Rectal smooth muscle tissue (tissue), 1 donor: ENCODE results near the gene TSPOAP1.

Source experiments
- H3K27ac ChIP-seq: one replicate; pipeline ENCODE4 v1.7.0; 2013; ENCODE audit warnings: low read depth, low read length, inconsistent platforms
- H3K27me3 ChIP-seq: one replicate; pipeline ENCODE4 v1.7.0; 2013; ENCODE audit warnings: low read length; ENCODE audit not compliant: control insufficient read depth, insufficient read depth
- H3K36me3 ChIP-seq: one replicate; pipeline ENCODE4 v1.7.0; 2013; ENCODE audit warnings: low read length; ENCODE audit not compliant: control insufficient read depth, insufficient read depth
- H3K4me1 ChIP-seq: one replicate; pipeline ENCODE4 v1.7.0; 2013; ENCODE audit warnings: low read length; ENCODE audit not compliant: control insufficient read depth, insufficient read depth
- H3K4me3 ChIP-seq: one replicate; pipeline ENCODE4 v1.7.0; 2013; ENCODE audit warnings: low read length
- H3K9ac ChIP-seq: one replicate; pipeline ENCODE4 v1.7.0; 2013; ENCODE audit warnings: low read length

The TSPOAP1 gene

GRCh38 chr17:58320570-58321323, 7.8 kb downstream of the TSPOAP1 start:
- H3K27ac ChIP-seq, result no peak overlapping the region
- no peak overlapping the region for H3K4me3 ChIP-seq
- peaks cover 2% of the 10 kb centered on the region for H3K27me3 ChIP-seq
- H3K9ac ChIP-seq, result no peak overlapping the region
- H3K4me1 ChIP-seq, result peaks cover 8% of the 10 kb centered on the region
- H3K36me3 ChIP-seq, result no peaks in the 10 kb centered on the region

GRCh38 chr17:58320163-58320558, 8.4 kb downstream of the TSPOAP1 start:
- Histone ChIP-seq H3K4me3 (no peak overlapping the region), H3K4me1 (peaks cover 8% of the 10 kb centered on the region), H3K27ac (no peak overlapping the region), H3K9ac (no peak overlapping the region), H3K27me3 (peaks cover 2% of the 10 kb centered on the region), H3K36me3 (no peaks in the 10 kb centered on the region)

GRCh38 chr17:58319173-58320162, 9.1 kb downstream of the TSPOAP1 start:
- Histone ChIP-seq H3K36me3 (no peaks in the 10 kb centered on the region), H3K27me3 (peaks cover under 1% of the 10 kb centered on the region), H3K27ac (no peak overlapping the region), H3K4me3 (no peak overlapping the region), H3K9ac (no peak overlapping the region), H3K4me1 (peaks cover 4% of the 10 kb centered on the region)

GRCh38 chr17:58318627-58319172, 9.9 kb downstream of the TSPOAP1 start:
- no peaks in the 10 kb centered on the region for H3K27me3 ChIP-seq
- no peak overlapping the region for H3K4me3 ChIP-seq
- H3K27ac ChIP-seq, result no peak overlapping the region

GRCh38 chr17:58318065-58318481, 10.5 kb downstream of the TSPOAP1 start:
- H3K36me3 ChIP-seq, result no peaks in the 10 kb centered on the region
- H3K27ac ChIP-seq, result no peak overlapping the region
- no peak overlapping the region for H3K4me3 ChIP-seq
- no peak overlapping the region for H3K9ac ChIP-seq
- no peaks in the 10 kb centered on the region for H3K27me3 ChIP-seq
- no peaks in the 10 kb centered on the region for H3K4me1 ChIP-seq

More at GRCh38 chr17:58318627-58319172, 9.9 kb downstream of the TSPOAP1 start:
- Histone ChIP-seq H3K9ac (no peak overlapping the region), H3K36me3 (no peaks in the 10 kb centered on the region), H3K4me1 (no peaks in the 10 kb centered on the region)

GRCh38 chr17:58317421-58318064, 11.1 kb downstream of the TSPOAP1 start:
- Histone ChIP-seq H3K27me3 (no peaks in the 10 kb centered on the region), H3K4me3 (no peak overlapping the region), H3K9ac (no peak overlapping the region), H3K36me3 (no peaks in the 10 kb centered on the region), H3K4me1 (no peaks in the 10 kb centered on the region), H3K27ac (no peak overlapping the region)

GRCh38 chr17:58316260-58316960, 12.2 kb downstream of the TSPOAP1 start:
- Histone ChIP-seq H3K27me3 (no peaks in the 10 kb centered on the region), H3K27ac (no peak overlapping the region), H3K4me1 (no peaks in the 10 kb centered on the region), H3K4me3 (no peak overlapping the region), H3K36me3 (no peaks in the 10 kb centered on the region), H3K9ac (no peak overlapping the region)

GRCh38 chr17:58315750-58316149, 12.8 kb downstream of the TSPOAP1 start:
- H3K4me1 ChIP-seq, result no peaks in the 10 kb centered on the region
- no peak overlapping the region for H3K4me3 ChIP-seq
- H3K9ac ChIP-seq, result no peak overlapping the region
- no peaks in the 10 kb centered on the region for H3K27me3 ChIP-seq
- H3K27ac ChIP-seq, result no peak overlapping the region
- no peaks in the 10 kb centered on the region for H3K36me3 ChIP-seq

- Histone ChIP-seq H3K4me3 (no peak overlapping the region), H3K4me1 (no peaks in the 10 kb centered on the region), H3K27me3 (no peaks in the 10 kb centered on the region), H3K9ac (no peak overlapping the region), H3K27ac (no peak overlapping the region), H3K36me3 (no peaks in the 10 kb centered on the region)
These were observed 13.3 kb downstream of the TSPOAP1 start for GRCh38 chr17:58315281-58315711.

GRCh38 chr17:58314706-58315015, 13.9 kb downstream of the TSPOAP1 start:
- Histone ChIP-seq H3K4me1 (no peaks in the 10 kb centered on the region), H3K27me3 (no peaks in the 10 kb centered on the region), H3K36me3 (no peaks in the 10 kb centered on the region)

GRCh38 chr17:58313815-58314705, 14.5 kb downstream of the TSPOAP1 start:
- no peak overlapping the region for H3K4me3 ChIP-seq
- H3K36me3 ChIP-seq, result no peaks in the 10 kb centered on the region
- H3K9ac ChIP-seq, result no peak overlapping the region
- H3K27ac ChIP-seq, result no peak overlapping the region
- H3K27me3 ChIP-seq, result no peaks in the 10 kb centered on the region
- no peaks in the 10 kb centered on the region for H3K4me1 ChIP-seq

More at GRCh38 chr17:58314706-58315015, 13.9 kb downstream of the TSPOAP1 start:
- Histone ChIP-seq H3K9ac (no peak overlapping the region), H3K27ac (no peak overlapping the region), H3K4me3 (no peak overlapping the region)
